Measurements from ENCODE around the gene C16orf89. TPM values are rescaled to one million over a fixed set of nuclear protein-coding genes. Genes with fewer than 3 reads are reported as not detected.

The C16orf89 gene
- total RNA-seq, 1 experiment from 2014 or later = 0.49 TPM

DNA sequence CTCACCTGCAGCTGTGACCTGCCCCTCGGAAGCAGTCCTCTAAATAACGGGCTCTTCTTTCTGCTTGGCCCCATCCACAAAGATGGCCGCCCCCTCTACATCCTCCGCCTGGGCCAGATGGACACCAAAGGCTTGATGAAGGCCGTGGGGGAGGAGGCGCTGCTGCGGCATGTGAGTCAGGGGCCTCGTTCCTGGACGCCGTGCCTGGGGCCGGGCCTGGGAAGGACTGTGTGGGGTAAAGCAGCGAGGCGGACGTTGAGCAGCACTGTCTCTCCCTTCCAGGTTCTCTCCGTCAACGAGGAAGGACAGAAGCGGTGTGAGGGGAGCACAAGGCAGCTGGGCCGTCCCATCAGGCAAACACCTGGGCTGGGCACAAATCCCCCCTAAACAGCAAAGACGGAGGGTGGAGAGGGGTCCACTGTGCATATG lies 65.2 kb downstream of the C16orf89 start:
- intact Hi-C loops (cut with micrococcal nuclease) = no loop called here

More for the DNA sequence above, 65.2 kb downstream of the C16orf89 start:
- Histone ChIP-seq H3K9ac (ENCODE audit: low read length) (no peak overlapping the region), H3K27ac (ENCODE audit: low read depth, low read length) (no peak overlapping the region), H3K27me3 (ENCODE audit: insufficient read depth, low read length) (peaks cover 5% of the 10 kb centered on the region; the same call in 1 of the 2 replicates), H4K20me1 (ENCODE audit: insufficient read depth) (no peaks in the 10 kb centered on the region), H2AFZ (ENCODE audit: low read depth, low read length, poor library complexity, severe bottlenecking) (no peak overlapping the region), H3K79me2 (ENCODE audit: insufficient read depth, low read length) (no peaks in the 10 kb centered on the region), H3K4me1 (ENCODE audit: control insufficient read depth in 1 of 2, insufficient read depth in 2 of 2, low read length in 2 of 2) (no peaks in the 10 kb centered on the region), H3K4me3 (replicated peaks in 1 of 2; ENCODE audit: low read depth in 1 of 2, low read length in 2 of 2) (no peak overlapping the region), H3K9me3 (ENCODE audit: control insufficient read depth in 1 of 2, insufficient read depth in 1 of 2, low read depth in 1 of 2, low read length in 2 of 2) (no peaks in the 10 kb centered on the region), H3K4me2 (ENCODE audit: low read length) (no peak overlapping the region), H3K9me2 (ENCODE audit: insufficient read depth) (no peaks in the 10 kb centered on the region), H3K36me3 (ENCODE audit: control insufficient read depth in 1 of 2, insufficient read depth in 2 of 2, low read length in 2 of 2) (no peaks in the 10 kb centered on the region)
- DNase-seq (ENCODE audit: low read depth, low spot score) = no peak
- TF ChIP-seq RAD21 (IDR thresholded peaks at IDR 0.05; ENCODE audit: low read depth) (no peak), SIN3A (IDR thresholded peaks at IDR 0.05; ENCODE audit: low read depth) (no peak), EZH2phosphoT487 (IDR thresholded peaks at IDR 0.05; ENCODE audit: borderline replicate concordance) (no peak), SP1 (IDR thresholded peaks at IDR 0.05; ENCODE audit: low read depth) (no peak), TCF7L2 (IDR thresholded peaks at IDR 0.05; ENCODE audit: borderline replicate concordance, extremely low read depth, insufficient read depth, insufficient read length) (no peak), EZH2 (IDR thresholded peaks at IDR 0.05) (no peak), YY1 (IDR thresholded peaks at IDR 0.05; ENCODE audit: extremely low read depth, insufficient replicate concordance, low read depth, low read length) (no peak), CBX3 (IDR thresholded peaks at IDR 0.05; ENCODE audit: low read depth) (no peak), ELF1 (IDR thresholded peaks at IDR 0.05; ENCODE audit: borderline replicate concordance, low read depth) (no peak), ZFX (IDR thresholded peaks at IDR 0.05) (no peak), CEBPB (IDR thresholded peaks at IDR 0.05; ENCODE audit: low read depth) (no peak), POLR2AphosphoS5 (IDR thresholded peaks at IDR 0.05; ENCODE audit: low read depth, low read length) (no peak), EGR1 (IDR thresholded peaks at IDR 0.05; ENCODE audit: low read depth) (no peak), SRF (IDR thresholded peaks at IDR 0.05; ENCODE audit: low read depth) (no peak), ZNF274 (IDR thresholded peaks at IDR 0.05; ENCODE audit: low read depth, low read length) (no peak), POLR2A (IDR thresholded peaks at IDR 0.05; ENCODE audit: borderline replicate concordance, extremely low read depth, insufficient read depth, insufficient read length) (no peak)
- TF ChIP-seq, protein P1, sequence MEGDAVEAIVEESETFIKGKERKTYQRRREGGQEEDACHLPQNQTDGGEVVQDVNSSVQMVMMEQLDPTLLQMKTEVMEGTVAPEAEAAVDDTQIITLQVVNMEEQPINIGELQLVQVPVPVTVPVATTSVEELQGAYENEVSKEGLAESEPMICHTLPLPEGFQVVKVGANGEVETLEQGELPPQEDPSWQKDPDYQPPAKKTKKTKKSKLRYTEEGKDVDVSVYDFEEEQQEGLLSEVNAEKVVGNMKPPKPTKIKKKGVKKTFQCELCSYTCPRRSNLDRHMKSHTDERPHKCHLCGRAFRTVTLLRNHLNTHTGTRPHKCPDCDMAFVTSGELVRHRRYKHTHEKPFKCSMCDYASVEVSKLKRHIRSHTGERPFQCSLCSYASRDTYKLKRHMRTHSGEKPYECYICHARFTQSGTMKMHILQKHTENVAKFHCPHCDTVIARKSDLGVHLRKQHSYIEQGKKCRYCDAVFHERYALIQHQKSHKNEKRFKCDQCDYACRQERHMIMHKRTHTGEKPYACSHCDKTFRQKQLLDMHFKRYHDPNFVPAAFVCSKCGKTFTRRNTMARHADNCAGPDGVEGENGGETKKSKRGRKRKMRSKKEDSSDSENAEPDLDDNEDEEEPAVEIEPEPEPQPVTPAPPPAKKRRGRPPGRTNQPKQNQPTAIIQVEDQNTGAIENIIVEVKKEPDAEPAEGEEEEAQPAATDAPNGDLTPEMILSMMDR (IDR thresholded peaks at IDR 0.05 in 2 of 3, conservative IDR thresholded peaks at IDR 0.05 in 1 of 3; ENCODE audit: borderline replicate concordance in 1 of 3, insufficient read depth in 1 of 3, low read depth in 2 of 3, low read length in 2 of 3) = no peak
- TF ChIP-seq, protein P2, sequence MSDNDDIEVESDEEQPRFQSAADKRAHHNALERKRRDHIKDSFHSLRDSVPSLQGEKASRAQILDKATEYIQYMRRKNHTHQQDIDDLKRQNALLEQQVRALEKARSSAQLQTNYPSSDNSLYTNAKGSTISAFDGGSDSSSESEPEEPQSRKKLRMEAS (IDR thresholded peaks at IDR 0.05) = no peak
- TF ChIP-seq, protein P3, sequence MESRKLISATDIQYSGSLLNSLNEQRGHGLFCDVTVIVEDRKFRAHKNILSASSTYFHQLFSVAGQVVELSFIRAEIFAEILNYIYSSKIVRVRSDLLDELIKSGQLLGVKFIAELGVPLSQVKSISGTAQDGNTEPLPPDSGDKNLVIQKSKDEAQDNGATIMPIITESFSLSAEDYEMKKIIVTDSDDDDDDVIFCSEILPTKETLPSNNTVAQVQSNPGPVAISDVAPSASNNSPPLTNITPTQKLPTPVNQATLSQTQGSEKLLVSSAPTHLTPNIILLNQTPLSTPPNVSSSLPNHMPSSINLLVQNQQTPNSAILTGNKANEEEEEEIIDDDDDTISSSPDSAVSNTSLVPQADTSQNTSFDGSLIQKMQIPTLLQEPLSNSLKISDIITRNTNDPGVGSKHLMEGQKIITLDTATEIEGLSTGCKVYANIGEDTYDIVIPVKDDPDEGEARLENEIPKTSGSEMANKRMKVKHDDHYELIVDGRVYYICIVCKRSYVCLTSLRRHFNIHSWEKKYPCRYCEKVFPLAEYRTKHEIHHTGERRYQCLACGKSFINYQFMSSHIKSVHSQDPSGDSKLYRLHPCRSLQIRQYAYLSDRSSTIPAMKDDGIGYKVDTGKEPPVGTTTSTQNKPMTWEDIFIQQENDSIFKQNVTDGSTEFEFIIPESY (IDR thresholded peaks at IDR 0.05; ENCODE audit: extremely low read depth, insufficient replicate concordance, low read length) = no peak
- TF ChIP-seq, protein P4, sequence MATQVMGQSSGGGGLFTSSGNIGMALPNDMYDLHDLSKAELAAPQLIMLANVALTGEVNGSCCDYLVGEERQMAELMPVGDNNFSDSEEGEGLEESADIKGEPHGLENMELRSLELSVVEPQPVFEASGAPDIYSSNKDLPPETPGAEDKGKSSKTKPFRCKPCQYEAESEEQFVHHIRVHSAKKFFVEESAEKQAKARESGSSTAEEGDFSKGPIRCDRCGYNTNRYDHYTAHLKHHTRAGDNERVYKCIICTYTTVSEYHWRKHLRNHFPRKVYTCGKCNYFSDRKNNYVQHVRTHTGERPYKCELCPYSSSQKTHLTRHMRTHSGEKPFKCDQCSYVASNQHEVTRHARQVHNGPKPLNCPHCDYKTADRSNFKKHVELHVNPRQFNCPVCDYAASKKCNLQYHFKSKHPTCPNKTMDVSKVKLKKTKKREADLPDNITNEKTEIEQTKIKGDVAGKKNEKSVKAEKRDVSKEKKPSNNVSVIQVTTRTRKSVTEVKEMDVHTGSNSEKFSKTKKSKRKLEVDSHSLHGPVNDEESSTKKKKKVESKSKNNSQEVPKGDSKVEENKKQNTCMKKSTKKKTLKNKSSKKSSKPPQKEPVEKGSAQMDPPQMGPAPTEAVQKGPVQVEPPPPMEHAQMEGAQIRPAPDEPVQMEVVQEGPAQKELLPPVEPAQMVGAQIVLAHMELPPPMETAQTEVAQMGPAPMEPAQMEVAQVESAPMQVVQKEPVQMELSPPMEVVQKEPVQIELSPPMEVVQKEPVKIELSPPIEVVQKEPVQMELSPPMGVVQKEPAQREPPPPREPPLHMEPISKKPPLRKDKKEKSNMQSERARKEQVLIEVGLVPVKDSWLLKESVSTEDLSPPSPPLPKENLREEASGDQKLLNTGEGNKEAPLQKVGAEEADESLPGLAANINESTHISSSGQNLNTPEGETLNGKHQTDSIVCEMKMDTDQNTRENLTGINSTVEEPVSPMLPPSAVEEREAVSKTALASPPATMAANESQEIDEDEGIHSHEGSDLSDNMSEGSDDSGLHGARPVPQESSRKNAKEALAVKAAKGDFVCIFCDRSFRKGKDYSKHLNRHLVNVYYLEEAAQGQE (IDR thresholded peaks at IDR 0.05; ENCODE audit: low read depth) = no peak
- CTCF ChIA-PET = no interaction called here
- RAD21 ChIA-PET (ENCODE audit: low non-redundant PET in 1 of 2, low total read pairs in 2 of 2, uncharacterized antibody in 2 of 2, unreplicated experiment in 2 of 2) = no interaction called here
- BruUV-seq (replicated peaks) = no TSS peak
- ATAC-seq = no peak
- POLR2A ChIA-PET = no interaction called here
